ENCODE results near the gene DUOXA2. TPM values are rescaled to one million over a fixed set of nuclear protein-coding genes. Genes with fewer than 3 reads are reported as not detected.

DUOXA2 gene
- total and polyA plus RNA-seq, 3 donors from 2014 or later: 0.31 to 0.39 (median 0.36) TPM

DNA sequence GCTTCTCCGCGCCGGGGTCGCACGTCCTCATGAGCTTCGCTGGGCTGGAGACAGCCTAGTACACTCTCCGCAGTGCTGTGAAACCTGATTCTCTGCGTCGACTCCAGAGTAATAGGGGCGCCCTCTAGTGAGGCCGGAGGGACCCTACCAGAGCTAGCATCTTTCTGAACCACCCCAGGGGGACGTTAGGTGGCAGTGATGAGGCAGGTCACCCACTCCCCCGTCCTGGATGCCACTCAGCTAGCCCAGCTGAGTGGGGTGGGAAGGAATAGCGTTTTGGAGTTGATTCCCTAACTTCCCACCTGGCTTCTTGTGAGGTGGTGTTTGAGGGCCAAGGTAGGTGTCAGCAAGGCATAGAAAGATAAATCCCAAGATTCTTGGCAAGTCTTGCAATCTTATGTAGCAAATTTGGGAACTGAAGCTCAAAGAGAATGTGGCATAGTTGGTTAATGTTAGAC lies 4.0 kb downstream of the DUOXA2 start:
- TF ChIP-seq POLR2A (IDR thresholded peaks at IDR 0.05): no peak
- TF ChIP-seq, protein P1, sequence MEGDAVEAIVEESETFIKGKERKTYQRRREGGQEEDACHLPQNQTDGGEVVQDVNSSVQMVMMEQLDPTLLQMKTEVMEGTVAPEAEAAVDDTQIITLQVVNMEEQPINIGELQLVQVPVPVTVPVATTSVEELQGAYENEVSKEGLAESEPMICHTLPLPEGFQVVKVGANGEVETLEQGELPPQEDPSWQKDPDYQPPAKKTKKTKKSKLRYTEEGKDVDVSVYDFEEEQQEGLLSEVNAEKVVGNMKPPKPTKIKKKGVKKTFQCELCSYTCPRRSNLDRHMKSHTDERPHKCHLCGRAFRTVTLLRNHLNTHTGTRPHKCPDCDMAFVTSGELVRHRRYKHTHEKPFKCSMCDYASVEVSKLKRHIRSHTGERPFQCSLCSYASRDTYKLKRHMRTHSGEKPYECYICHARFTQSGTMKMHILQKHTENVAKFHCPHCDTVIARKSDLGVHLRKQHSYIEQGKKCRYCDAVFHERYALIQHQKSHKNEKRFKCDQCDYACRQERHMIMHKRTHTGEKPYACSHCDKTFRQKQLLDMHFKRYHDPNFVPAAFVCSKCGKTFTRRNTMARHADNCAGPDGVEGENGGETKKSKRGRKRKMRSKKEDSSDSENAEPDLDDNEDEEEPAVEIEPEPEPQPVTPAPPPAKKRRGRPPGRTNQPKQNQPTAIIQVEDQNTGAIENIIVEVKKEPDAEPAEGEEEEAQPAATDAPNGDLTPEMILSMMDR (IDR thresholded peaks at IDR 0.05): peak; percentile 84 to 88 (median 88)
- Histone ChIP-seq H3K36me3 (ENCODE audit: low read depth, missing control alignments) (no peaks in the 10 kb centered on the region), H3K27me3 (no peaks in the 10 kb centered on the region), H3K27ac (no peak overlapping the region), H3K4me1 (peaks cover 8% of the 10 kb centered on the region), H3K4me3 (peak overlapping the region in 1 of 2 donors; percentile 14), H3K9me3 (no peaks in the 10 kb centered on the region)
- intact Hi-C loops (cut with DNase I; ENCODE audit: low total_unique reads): no loop called here
- DNase-seq: peak; percentile 95
- 1 to 2% methylated on average over 14 of the region's 14 CpGs for WGBS, 2 donors

- no peak overlapping the region for H3K4me3 ChIP-seq
- no peaks in the 10 kb centered on the region for H3K9me3 ChIP-seq
- H3K27me3 ChIP-seq: no peaks in the 10 kb centered on the region
- no peak for DNase-seq
- 90 to 93% methylated on average over 3 to 5 of the region's 5 CpGs for WGBS, 2 donors
- TF ChIP-seq POLR2A (IDR thresholded peaks at IDR 0.05): no peak
- TF ChIP-seq, protein P1 (IDR thresholded peaks at IDR 0.05): no peak
- intact Hi-C loops (cut with DNase I; ENCODE audit: low total_unique reads): no loop called here
- H3K36me3 ChIP-seq (ENCODE audit: low read depth, missing control alignments): no peaks in the 10 kb centered on the region
- peaks cover 8% of the 10 kb centered on the region for H3K4me1 ChIP-seq
- H3K27ac ChIP-seq: no peak overlapping the region
Observed at GRCh38 chr15:45118996-45119395, 4.9 kb downstream of the DUOXA2 start.

DNA sequence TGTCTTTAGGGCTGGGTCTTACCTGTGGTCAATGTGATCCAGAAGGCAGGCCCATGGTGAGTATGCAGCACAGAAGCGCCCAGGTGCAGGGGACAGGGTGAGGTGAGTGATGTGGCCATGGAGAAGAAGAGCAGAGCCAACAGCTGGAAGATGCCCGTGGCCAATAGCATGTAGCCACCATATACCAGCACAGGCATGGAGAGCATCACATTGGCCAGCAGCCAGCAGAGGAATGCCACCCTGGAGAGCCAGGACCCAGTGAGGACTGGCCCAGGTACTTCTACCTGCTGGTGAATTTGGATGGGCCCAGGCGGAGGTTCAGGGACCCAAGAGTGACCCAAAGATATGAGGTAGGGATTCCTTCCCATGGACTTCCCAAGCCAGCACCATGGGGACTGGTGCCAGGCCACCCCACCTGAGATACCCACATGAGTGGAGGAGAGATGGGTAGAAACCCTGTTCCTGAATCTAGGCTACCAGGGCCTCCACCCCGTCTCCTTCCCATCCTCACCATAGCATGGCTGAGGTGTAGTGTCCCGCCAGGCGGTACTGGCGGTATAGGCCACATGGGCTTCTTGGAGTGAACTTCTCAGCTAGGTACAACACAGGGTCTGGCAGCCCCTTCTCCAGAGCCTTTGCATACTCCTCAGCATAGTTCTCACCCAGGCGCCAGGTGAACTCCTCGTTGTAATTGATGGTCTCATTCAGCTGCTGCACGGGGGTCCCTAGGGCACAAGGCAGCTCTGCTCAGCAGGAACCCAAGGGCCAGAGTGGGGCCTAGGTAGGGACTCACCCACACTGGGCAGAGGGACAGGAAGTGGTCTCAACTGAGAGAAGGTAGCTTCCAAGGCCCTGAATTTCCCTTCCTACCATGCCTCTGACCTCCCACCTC lies 6.2 kb downstream of the DUOXA2 start:
- Histone ChIP-seq H3K4me3 (no peak overlapping the region), H3K36me3 (ENCODE audit: low read depth, missing control alignments) (no peaks in the 10 kb centered on the region), H3K27ac (no peak overlapping the region), H3K4me1 (peaks cover 4% of the 10 kb centered on the region), H3K9me3 (no peaks in the 10 kb centered on the region), H3K27me3 (no peaks in the 10 kb centered on the region)
- intact Hi-C loops (cut with DNase I; ENCODE audit: low total_unique reads): no loop called here
- no peak for TF ChIP-seq POLR2A (IDR thresholded peaks at IDR 0.05)
- TF ChIP-seq, protein P1 (IDR thresholded peaks at IDR 0.05): no peak
- WGBS, 2 donors: 93 to 100% methylated on average over 6 to 10 of the region's 10 CpGs
- DNase-seq: no peak

DNA sequence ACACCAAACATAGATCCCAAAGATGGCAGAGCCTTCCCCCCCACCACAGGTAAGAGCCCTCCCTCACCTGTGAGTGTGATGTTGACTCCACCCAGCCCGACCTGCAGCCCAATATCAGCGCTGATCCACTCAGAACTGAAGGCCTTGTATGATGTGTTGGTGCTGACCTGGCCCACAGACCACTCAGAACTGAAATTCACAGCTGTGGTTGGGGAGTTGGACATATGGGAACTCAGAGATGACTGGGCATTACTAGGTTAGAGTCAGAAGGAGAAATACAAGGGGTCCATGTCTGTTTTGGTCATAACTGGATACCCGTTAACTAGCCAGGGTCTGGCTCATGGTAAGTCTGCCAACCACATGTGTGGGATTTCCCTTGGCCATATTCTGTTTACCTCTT lies 6.9 kb downstream of the DUOXA2 start:
- TF ChIP-seq, protein P1 (IDR thresholded peaks at IDR 0.05): no peak
- TF ChIP-seq POLR2A (IDR thresholded peaks at IDR 0.05): no peak
- no peak for DNase-seq
- 91 to 94% methylated on average over 3 of the region's 3 CpGs for WGBS, 2 donors
- Histone ChIP-seq H3K27ac (no peak overlapping the region), H3K36me3 (ENCODE audit: low read depth, missing control alignments) (no peaks in the 10 kb centered on the region), H3K4me1 (peaks cover 4% of the 10 kb centered on the region), H3K27me3 (no peaks in the 10 kb centered on the region), H3K4me3 (no peak overlapping the region), H3K9me3 (no peaks in the 10 kb centered on the region)
- intact Hi-C loops (cut with DNase I; ENCODE audit: low total_unique reads): no loop called here

Measured in testis (tissue), 3 donors.